Measurements from ENCODE around the gene SPARCL1.

The SPARCL1 gene

DNA sequence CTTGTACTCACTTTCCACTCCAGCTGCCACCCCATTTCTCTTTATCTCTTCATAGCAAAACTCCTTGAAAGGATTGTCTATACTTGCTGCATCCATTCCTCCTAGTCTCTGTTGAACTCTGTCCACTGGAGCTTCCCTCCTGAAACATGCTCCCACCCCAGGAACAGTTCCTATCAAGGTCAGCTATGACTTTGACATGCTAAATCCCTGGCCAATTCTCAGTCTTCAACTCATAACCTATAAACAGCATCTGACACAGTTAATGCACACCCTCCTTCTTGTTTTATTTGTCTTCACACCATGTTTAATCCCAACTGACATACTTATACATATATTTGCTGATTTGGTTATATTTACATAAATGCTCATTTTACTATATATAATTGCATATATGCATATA lies 47.8 kb downstream of the SPARCL1 start:
- DNase-seq (ENCODE audit: low read depth): no peak
- TF ChIP-seq, protein P1, sequence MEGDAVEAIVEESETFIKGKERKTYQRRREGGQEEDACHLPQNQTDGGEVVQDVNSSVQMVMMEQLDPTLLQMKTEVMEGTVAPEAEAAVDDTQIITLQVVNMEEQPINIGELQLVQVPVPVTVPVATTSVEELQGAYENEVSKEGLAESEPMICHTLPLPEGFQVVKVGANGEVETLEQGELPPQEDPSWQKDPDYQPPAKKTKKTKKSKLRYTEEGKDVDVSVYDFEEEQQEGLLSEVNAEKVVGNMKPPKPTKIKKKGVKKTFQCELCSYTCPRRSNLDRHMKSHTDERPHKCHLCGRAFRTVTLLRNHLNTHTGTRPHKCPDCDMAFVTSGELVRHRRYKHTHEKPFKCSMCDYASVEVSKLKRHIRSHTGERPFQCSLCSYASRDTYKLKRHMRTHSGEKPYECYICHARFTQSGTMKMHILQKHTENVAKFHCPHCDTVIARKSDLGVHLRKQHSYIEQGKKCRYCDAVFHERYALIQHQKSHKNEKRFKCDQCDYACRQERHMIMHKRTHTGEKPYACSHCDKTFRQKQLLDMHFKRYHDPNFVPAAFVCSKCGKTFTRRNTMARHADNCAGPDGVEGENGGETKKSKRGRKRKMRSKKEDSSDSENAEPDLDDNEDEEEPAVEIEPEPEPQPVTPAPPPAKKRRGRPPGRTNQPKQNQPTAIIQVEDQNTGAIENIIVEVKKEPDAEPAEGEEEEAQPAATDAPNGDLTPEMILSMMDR (IDR thresholded peaks at IDR 0.05; ENCODE audit: insufficient read depth, low read depth, low read length, missing control alignments): no peak

GRCh38 chr4:87478732-87479250 lies 50.4 kb downstream of the SPARCL1 start:
- DNase-seq (ENCODE audit: low read depth): no peak
- TF ChIP-seq, protein P1 (IDR thresholded peaks at IDR 0.05; ENCODE audit: insufficient read depth, low read depth, low read length, missing control alignments): no peak
- H3K4me3 ChIP-seq (ENCODE audit: low read length): no peak overlapping the region

More for the DNA sequence above, 47.8 kb downstream of the SPARCL1 start:
- H3K4me3 ChIP-seq (ENCODE audit: low read length): no peak overlapping the region

- TF ChIP-seq, protein P1 (IDR thresholded peaks at IDR 0.05; ENCODE audit: insufficient read depth, low read depth, low read length, missing control alignments): no peak
- no peak overlapping the region for H3K4me3 ChIP-seq (ENCODE audit: low read length)
- DNase-seq (ENCODE audit: low read depth): no peak
Measured at GRCh38 chr4:87476934-87477333, 52.2 kb downstream of the SPARCL1 start.

DNA sequence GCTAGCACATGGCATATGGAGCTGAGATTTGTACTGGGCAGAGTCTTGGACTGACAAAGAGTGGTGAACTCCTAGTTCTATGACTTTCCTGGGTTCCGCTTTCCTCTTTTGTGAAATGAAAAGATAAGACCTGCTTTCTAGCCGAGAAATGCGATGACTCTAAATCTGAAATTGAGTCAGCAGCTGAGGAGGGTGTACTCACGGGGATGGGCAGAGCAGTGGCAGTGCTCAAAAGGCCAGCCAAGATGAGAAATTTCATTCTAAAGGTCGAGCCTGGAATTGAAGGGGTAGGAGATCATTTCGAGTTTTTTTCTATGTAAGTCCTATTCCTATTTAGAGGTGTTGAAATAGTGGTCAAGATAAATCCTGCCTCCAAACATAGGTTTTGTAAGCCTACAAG lies 59.8 kb downstream of the SPARCL1 start:
- no peak for DNase-seq (ENCODE audit: low read depth)
- no peak overlapping the region for H3K4me3 ChIP-seq (ENCODE audit: low read length)
- TF ChIP-seq, protein P1 (IDR thresholded peaks at IDR 0.05; ENCODE audit: insufficient read depth, low read depth, low read length, missing control alignments): no peak

DNA sequence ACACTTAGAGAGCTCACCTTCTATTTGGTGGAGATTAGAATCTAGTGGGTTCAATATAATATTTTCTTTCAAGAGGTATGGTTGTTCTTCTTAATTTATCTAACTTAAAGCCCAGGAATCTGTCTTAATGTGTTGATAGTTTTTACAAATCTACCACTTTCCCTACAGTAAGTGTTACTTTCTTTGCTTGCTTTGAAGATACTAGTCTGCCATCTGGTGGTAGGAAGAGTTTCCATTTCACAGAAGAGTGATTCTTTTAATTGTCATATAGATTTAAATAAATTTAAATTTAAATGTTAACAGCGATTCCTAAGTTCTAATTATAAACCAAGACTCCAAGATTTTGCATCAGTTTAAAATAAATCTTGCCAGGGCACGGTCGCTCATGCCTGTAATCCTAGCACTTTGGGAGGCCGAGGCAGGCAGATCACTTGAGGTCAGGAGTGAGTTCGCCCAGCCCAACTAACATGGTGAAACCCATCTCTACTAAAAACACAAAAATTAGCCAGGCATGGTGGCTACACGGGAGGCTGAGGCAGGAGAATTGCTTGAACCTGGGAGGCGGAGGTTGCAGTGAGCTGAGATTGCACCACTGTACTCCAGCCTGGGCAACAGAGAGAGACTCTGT lies 63.3 kb downstream of the SPARCL1 start:
- H3K4me3 ChIP-seq (ENCODE audit: low read length): no peak overlapping the region
- TF ChIP-seq, protein P1 (IDR thresholded peaks at IDR 0.05; ENCODE audit: insufficient read depth, low read depth, low read length, missing control alignments): peak; percentile 50
- DNase-seq (ENCODE audit: low read depth): peak; percentile 61

DNA sequence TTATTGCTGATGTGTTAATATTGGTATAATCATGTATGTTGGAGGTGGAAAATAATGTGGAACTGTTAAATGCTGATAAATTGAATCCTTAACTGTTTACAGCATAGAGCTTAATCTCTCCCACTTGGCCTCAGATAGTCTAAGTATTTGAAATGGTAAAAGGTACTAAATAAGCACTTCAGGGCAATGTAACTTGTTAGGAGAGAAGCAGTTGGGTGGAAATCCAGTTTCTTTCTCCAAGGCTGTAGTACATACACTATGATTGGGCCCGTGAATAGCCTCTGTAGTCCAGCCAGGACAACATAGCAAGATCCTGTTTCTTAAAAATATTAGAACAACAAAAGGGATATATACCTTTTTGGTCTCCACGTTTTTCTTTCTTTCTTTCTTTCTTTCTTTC lies 67.1 kb downstream of the SPARCL1 start:
- TF ChIP-seq, protein P1 (IDR thresholded peaks at IDR 0.05; ENCODE audit: insufficient read depth, low read depth, low read length, missing control alignments): no peak
- no peak overlapping the region for H3K4me3 ChIP-seq (ENCODE audit: low read length)
- no peak for DNase-seq (ENCODE audit: low read depth)

DNA sequence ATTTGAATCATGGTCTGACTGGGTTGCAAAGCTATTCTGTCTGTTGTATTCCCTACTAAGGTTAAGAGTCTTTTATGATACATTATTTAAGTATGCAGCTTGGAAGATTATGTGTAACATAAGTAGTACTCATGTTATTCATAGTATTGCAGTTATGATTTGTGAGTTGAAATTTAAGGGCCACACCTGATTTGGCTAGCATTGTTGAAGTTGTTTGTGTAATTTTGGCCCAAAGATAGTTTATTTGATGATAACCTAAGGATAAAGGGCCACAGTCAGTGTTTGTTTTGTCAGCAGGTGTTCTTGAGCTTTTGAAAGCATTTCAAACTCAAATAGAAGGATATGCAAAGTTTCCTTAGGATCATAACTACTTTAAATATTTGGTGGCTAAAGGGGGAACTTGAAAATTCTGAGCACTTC lies 67.9 kb downstream of the SPARCL1 start:
- TF ChIP-seq, protein P1 (IDR thresholded peaks at IDR 0.05; ENCODE audit: insufficient read depth, low read depth, low read length, missing control alignments): no peak
- no peak overlapping the region for H3K4me3 ChIP-seq (ENCODE audit: low read length)
- peak; percentile 73 for DNase-seq (ENCODE audit: low read depth)

All from epithelial cell of esophagus (primary cell).